ENCODE measurements around the gene ZNF23.
A peak's percentile ranks its signal among the peaks of the same experiment; 100 is the strongest.
"Not testable (repeated sequence)": the region's sequence is repeated elsewhere in the genome, so short reads cannot be mapped to it uniquely, and the experiment has no call there.

The ZNF23 gene

GRCh38 chr16:71461686-71462648, at the start of gene ZNF23:
Gene ZNF23 (minus strand): TSS chr16:71462247. CDS start chr16:71456796, 5,451 bp downstream.
- peak within 1 kb of the TSS; percentile 66 for H3K27ac ChIP-seq
- TF ChIP-seq CTCF (conservative IDR thresholded peaks at IDR 0.05): no peak

GRCh38 chr16:71507061-71507460, 45.0 kb upstream of the ZNF23 start:
- no peak overlapping the region for H3K27ac ChIP-seq
- no peak for TF ChIP-seq CTCF (conservative IDR thresholded peaks at IDR 0.05)

- no peak for TF ChIP-seq CTCF (conservative IDR thresholded peaks at IDR 0.05)
- H3K27ac ChIP-seq: no peak overlapping the region
Measured at GRCh38 chr16:71504901-71505300, 42.9 kb upstream of the ZNF23 start.

- not testable (repeated sequence) for H3K27ac ChIP-seq
Measured at GRCh38 chr16:71504051-71504450, 42.0 kb upstream of the ZNF23 start.

GRCh38 chr16:71501547-71501946, 39.5 kb upstream of the ZNF23 start:
- TF ChIP-seq CTCF (conservative IDR thresholded peaks at IDR 0.05): no peak
- H3K27ac ChIP-seq: no peak overlapping the region

- TF ChIP-seq CTCF (conservative IDR thresholded peaks at IDR 0.05): peak; percentile 6; the same call in 1 of the 2 replicates
- no peak overlapping the region for H3K27ac ChIP-seq
Measured at GRCh38 chr16:71500964-71501363, 38.9 kb upstream of the ZNF23 start.

- H3K27ac ChIP-seq: no peak overlapping the region
- TF ChIP-seq CTCF (conservative IDR thresholded peaks at IDR 0.05): peak; percentile 74
Measured at GRCh38 chr16:71499775-71500364, 37.8 kb upstream of the ZNF23 start.

GRCh38 chr16:71498031-71498430, 36.0 kb upstream of the ZNF23 start:
- no peak for TF ChIP-seq CTCF (conservative IDR thresholded peaks at IDR 0.05)
- H3K27ac ChIP-seq: no peak overlapping the region
